HL-60 (cell line): ENCODE measurements around the gene ICA1.

Experiments used
- DNase-seq, 2 experiments: peaks; one replicate each; pipeline ENCODE4 v3.0.0-alpha.2; 2010 to 2020; ENCODE audit warnings: low read depth in 1 of 2, low spot score in 1 of 2
- H3K27ac ChIP-seq: fragments of 250-450 bp; sonication (Bioruptor Pico); replicated peaks from 2 replicates; pipeline ENCODE4 v1.5.1; 2020; ENCODE audit warnings: mild to moderate bottlenecking, moderate library complexity
- H3K27me3 ChIP-seq: fragments of 250-450 bp; sonication (Bioruptor Pico); 2 replicates; pipeline ENCODE4 v1.5.1; 2021; ENCODE audit warnings: mild to moderate bottlenecking, moderate library complexity; ENCODE audit not compliant: insufficient read depth, poor library complexity, severe bottlenecking
- H3K4me3 ChIP-seq: replicated peaks from 2 replicates; pipeline ENCODE4 v1.5.1; 2011; ENCODE audit warnings: mild to moderate bottlenecking, control low read depth, low read length; ENCODE audit not compliant: insufficient read depth
- CTCF ChIP-seq: IDR thresholded peaks from one replicate; pipeline ENCODE4 v1.5.1; 2011; ENCODE audit warnings: low read length, control low read depth, inconsistent platforms; ENCODE audit not compliant: insufficient read depth
- GABPA ChIP-seq: IDR thresholded peaks from 2 replicates; pipeline ENCODE4 v1.6.1; 2012; ENCODE audit warnings: low read depth
- POLR2AphosphoS5 ChIP-seq: IDR thresholded peaks from 2 replicates; pipeline ENCODE4 v1.6.1; 2012; ENCODE audit warnings: low read depth
- REST ChIP-seq: IDR thresholded peaks from 2 replicates; pipeline ENCODE4 v1.6.1; 2012; ENCODE audit warnings: low read depth; ENCODE audit not compliant: insufficient replicate concordance
- SPI1 ChIP-seq: IDR thresholded peaks from 2 replicates; pipeline ENCODE4 v1.6.1; 2012; ENCODE audit warnings: low read depth, mild to moderate bottlenecking, borderline replicate concordance

Gene ICA1

GRCh38 chr7:8271960-8272359, 10.0 kb upstream of the ICA1 start:
- TF ChIP-seq SPI1 (no peak), POLR2AphosphoS5 (no peak), GABPA (no peak)
- H3K27ac ChIP-seq, result no peak overlapping the region

GRCh38 chr7:8263048-8263447, 1.1 kb upstream of the ICA1 start:
- no peak for DNase-seq
- Histone ChIP-seq H3K4me3 (no peak overlapping the region), H3K27ac (no peak overlapping the region), H3K27me3 (no peaks in the 10 kb centered on the region)
- TF ChIP-seq CTCF, result no peak
- no peak for TF ChIP-seq SPI1
- TF ChIP-seq REST, result no peak
- no peak for TF ChIP-seq GABPA
- TF ChIP-seq POLR2AphosphoS5, result no peak

More at GRCh38 chr7:8271960-8272359, 10.0 kb upstream of the ICA1 start:
- Histone ChIP-seq H3K4me3 (no peak overlapping the region), H3K27me3 (peaks cover 3% of the 10 kb centered on the region)
- DNase-seq, result no peak

- TF ChIP-seq GABPA (no peak), CTCF (no peak)
- DNase-seq, result peak in 1 of 2 experiments; percentile 58
- Histone ChIP-seq H3K27ac (peak overlapping the region; percentile 53), H3K4me3 (peak overlapping the region; percentile 79), H3K27me3 (no peaks in the 10 kb centered on the region)
These were observed 884 bp downstream of the ICA1 start for GRCh38 chr7:8260871-8261694.

- TF ChIP-seq POLR2AphosphoS5 (no peak), GABPA (no peak), REST (no peak), CTCF (no peak), SPI1 (no peak)
- no peak overlapping the region for H3K27ac ChIP-seq
These were observed 2.3 kb downstream of the ICA1 start for GRCh38 chr7:8259586-8260222.

More at GRCh38 chr7:8259586-8260222, 2.3 kb downstream of the ICA1 start:
- Histone ChIP-seq H3K27me3 (no peaks in the 10 kb centered on the region), H3K4me3 (no peak overlapping the region)
- no peak for DNase-seq
